ENCODE results near the gene GNG12. TPM values are rescaled to one million over a fixed set of nuclear protein-coding genes. Genes with fewer than 3 reads are reported as not detected.

GNG12 gene
- total RNA-seq, 2 donors from 2014 or later = 146 to 162 TPM

- no peak for DNase-seq
- ATAC-seq = peak; percentile 67
- intact Hi-C loops (cut with DNase I, micrococcal nuclease) = loop anchor here in 1 of 2 donors (10.0 kb wide), 1 partner anchor 248 kb away; no protein-coding TSS in a partner anchor
Measured at GRCh38 chr1:67767103-67767782, 66.0 kb downstream of the GNG12 start.

- ATAC-seq = peak; percentile 9
- intact Hi-C loops (cut with DNase I, micrococcal nuclease) = loop anchor here in 1 of 2 donors (10.0 kb wide), 1 partner anchor 248 kb away; no protein-coding TSS in a partner anchor
- DNase-seq = no peak
Measured at GRCh38 chr1:67766141-67766978, 66.9 kb downstream of the GNG12 start.

- intact Hi-C loops (cut with DNase I, micrococcal nuclease) = loop anchor here in 1 of 2 donors (5.0 to 10.0 kb wide), 3 partner anchors 77 to 250 kb away; partner anchors contain the start of gene GADD45A
- no peak for DNase-seq
- no peak for ATAC-seq
Measured at GRCh38 chr1:67764633-67765032, 68.6 kb downstream of the GNG12 start.

GRCh38 chr1:67761730-67762129, 71.5 kb downstream of the GNG12 start:
- DNase-seq (no peak), ATAC-seq (no peak)
- intact Hi-C loops (cut with DNase I, micrococcal nuclease) = loop anchor here in 1 of 2 donors (2.0 to 10.0 kb wide), 4 partner anchors 74 to 253 kb away; partner anchors contain the start of gene GADD45A

GRCh38 chr1:67761091-67761490, 72.2 kb downstream of the GNG12 start:
- ATAC-seq = peak; percentile 29
- no peak for DNase-seq
- intact Hi-C loops (cut with DNase I, micrococcal nuclease) = loop anchor here in 1 of 2 donors (2.0 to 10.0 kb wide), 4 partner anchors 74 to 254 kb away; partner anchors contain the start of gene GADD45A

- DNase-seq = peak; percentile 83 to 89
- peak; percentile 88 for ATAC-seq
- intact Hi-C loops (cut with DNase I, micrococcal nuclease) = loop anchor here in 1 of 2 donors (2.0 to 10.0 kb wide), 4 partner anchors 73 to 255 kb away; partner anchors contain the start of gene GADD45A
Measured at GRCh38 chr1:67760030-67760821, 73.0 kb downstream of the GNG12 start.

- no peak for ATAC-seq
Measured at GRCh38 chr1:67759692-67760029, 73.6 kb downstream of the GNG12 start.

GRCh38 chr1:67759066-67759465, 74.2 kb downstream of the GNG12 start:
- DNase-seq = no peak
- intact Hi-C loops (cut with DNase I, micrococcal nuclease) = loop anchor here in 1 of 2 donors (10.0 kb wide), 1 partner anchor 204 kb away; no protein-coding TSS in a partner anchor
- no peak for ATAC-seq

More at GRCh38 chr1:67759692-67760029, 73.6 kb downstream of the GNG12 start:
- DNase-seq = no peak
- intact Hi-C loops (cut with DNase I, micrococcal nuclease) = loop anchor here (2.0 to 10.0 kb wide), 5 partner anchors 72 to 255 kb away; partner anchors contain the start of gene GADD45A (in 1 of the 2)

GRCh38 chr1:67755619-67756018, 77.6 kb downstream of the GNG12 start:
- ATAC-seq = peak; percentile 63
- no peak for DNase-seq
- intact Hi-C loops (cut with DNase I, micrococcal nuclease) = loop anchor here in 1 of 2 donors (10.0 kb wide), 1 partner anchor 201 kb away; no protein-coding TSS in a partner anchor

- DNase-seq = no peak
- intact Hi-C loops (cut with DNase I, micrococcal nuclease) = loop anchor here in 1 of 2 donors (10.0 kb wide), 1 partner anchor 200 kb away; no protein-coding TSS in a partner anchor
- ATAC-seq = no peak
Measured at GRCh38 chr1:67755160-67755559, 78.1 kb downstream of the GNG12 start.

GRCh38 chr1:67754526-67754920, 78.7 kb downstream of the GNG12 start:
- intact Hi-C loops (cut with DNase I, micrococcal nuclease) = loop anchor here in 1 of 2 donors (10.0 kb wide), 1 partner anchor 200 kb away; no protein-coding TSS in a partner anchor
- ATAC-seq (no peak), DNase-seq (no peak)

- intact Hi-C loops (cut with DNase I, micrococcal nuclease) = loop anchor here in 1 of 2 donors (10.0 kb wide), 1 partner anchor 199 kb away; no protein-coding TSS in a partner anchor
- no peak for ATAC-seq
Measured at GRCh38 chr1:67753776-67754525, 79.3 kb downstream of the GNG12 start.

GRCh38 chr1:67752306-67752705, 81.0 kb downstream of the GNG12 start:
- DNase-seq (no peak), ATAC-seq (no peak)
- intact Hi-C loops (cut with DNase I, micrococcal nuclease) = loop anchor here in 1 of 2 donors (10.0 kb wide), 1 partner anchor 198 kb away; no protein-coding TSS in a partner anchor

More at GRCh38 chr1:67753776-67754525, 79.3 kb downstream of the GNG12 start:
- DNase-seq = no peak

GRCh38 chr1:67750691-67751054, 82.6 kb downstream of the GNG12 start:
- intact Hi-C loops (cut with DNase I, micrococcal nuclease) = loop anchor here in 1 of 2 donors (10.0 kb wide), 1 partner anchor 196 kb away; no protein-coding TSS in a partner anchor
- ATAC-seq (no peak), DNase-seq (no peak)

GRCh38 chr1:67749844-67750690, 83.2 kb downstream of the GNG12 start:
- ATAC-seq (peak; percentile 42), DNase-seq (no peak)
- intact Hi-C loops (cut with DNase I, micrococcal nuclease) = loop anchor here in 1 of 2 donors (10.0 kb wide), 1 partner anchor 195 kb away; no protein-coding TSS in a partner anchor

GRCh38 chr1:67749263-67749843, 83.9 kb downstream of the GNG12 start:
- ATAC-seq (peak; percentile 68), DNase-seq (peak in 1 of 2 donors; percentile 63)
- intact Hi-C loops (cut with DNase I, micrococcal nuclease) = no loop called here

All from left colon (tissue), 2 donors.